ENCODE measurements around the gene ANKMY1. TPM values are rescaled to one million over a fixed set of nuclear protein-coding genes. Genes with fewer than 3 reads are reported as not detected.

Gene ANKMY1
- total and polyA plus RNA-seq, 3 donors from 2014 or later = 57.3 to 92.5 (median 75.7) TPM

GRCh38 chr2:240569523-240569997, 11.8 kb upstream of the ANKMY1 start:
- Histone ChIP-seq H3K36me3 (ENCODE audit: low read depth, missing control alignments) (no peaks in the 10 kb centered on the region), H3K9me3 (no peaks in the 10 kb centered on the region), H3K4me3 (peak overlapping the region; percentile 63 to 70), H3K27me3 (no peaks in the 10 kb centered on the region), H3K27ac (no peak overlapping the region), H3K4me1 (peaks cover 35% of the 10 kb centered on the region)
- 55 to 69% methylated on average over 8 to 9 of the region's 9 CpGs for WGBS, 2 donors
- intact Hi-C loops (cut with DNase I; ENCODE audit: low total_unique reads) = no loop called here
- DNase-seq = no peak
- TF ChIP-seq CTCF (IDR thresholded peaks at IDR 0.05) = no peak
- TF ChIP-seq POLR2A (IDR thresholded peaks at IDR 0.05) = no peak

GRCh38 chr2:240568678-240569522, 11.1 kb upstream of the ANKMY1 start:
- TF ChIP-seq CTCF (IDR thresholded peaks at IDR 0.05) (no peak), POLR2A (IDR thresholded peaks at IDR 0.05) (no peak)
- intact Hi-C loops (cut with DNase I; ENCODE audit: low total_unique reads) = no loop called here
- peak overlapping the region; percentile 63 to 70 for H3K4me3 ChIP-seq
- H3K27ac ChIP-seq = peak overlapping the region; percentile 59 to 79
- peaks cover 39% of the 10 kb centered on the region for H3K4me1 ChIP-seq
- peak; percentile 66 for DNase-seq
- no peaks in the 10 kb centered on the region for H3K9me3 ChIP-seq
- no peaks in the 10 kb centered on the region for H3K36me3 ChIP-seq (ENCODE audit: low read depth, missing control alignments)
- 3% methylated on average over 50 of the region's 93 CpGs; no CpG with 5 or more reads in 1 of the 2 donors for WGBS, 2 donors
- H3K27me3 ChIP-seq = no peaks in the 10 kb centered on the region

- DNase-seq = peak; percentile 35
- no peaks in the 10 kb centered on the region for H3K27me3 ChIP-seq
- H3K4me1 ChIP-seq = peaks cover 39% of the 10 kb centered on the region
- H3K9me3 ChIP-seq = no peaks in the 10 kb centered on the region
- H3K27ac ChIP-seq = peak within 1 kb of the TSS; percentile 59 to 85
- peak within 1 kb of the TSS; percentile 63 to 70 for H3K4me3 ChIP-seq
- 0% methylated on average over 16 to 81 of the region's 106 CpGs for WGBS, 2 donors
- no peaks in the 10 kb centered on the region for H3K36me3 ChIP-seq (ENCODE audit: low read depth, missing control alignments)
- no peak for TF ChIP-seq POLR2A (IDR thresholded peaks at IDR 0.05)
- TF ChIP-seq CTCF (IDR thresholded peaks at IDR 0.05) = no peak
- intact Hi-C loops (cut with DNase I; ENCODE audit: low total_unique reads) = no loop called here
These were observed 10.3 kb upstream of the ANKMY1 start, which contains the start of gene RNPEPL1 for GRCh38 chr2:240567872-240568677. Gene RNPEPL1, plus strand, starts transcription at chr2:240568484. Its CDS starts 103 bp downstream, at chr2:240568587.

GRCh38 chr2:240567137-240567871, 9.5 kb upstream of the ANKMY1 start:
- H3K4me1 ChIP-seq = peaks cover 39% of the 10 kb centered on the region
- DNase-seq = peak; percentile 12
- H3K4me3 ChIP-seq = peak overlapping the region; percentile 53 to 57
- 32 to 34% methylated on average over 14 to 26 of the region's 26 CpGs for WGBS, 2 donors
- no peaks in the 10 kb centered on the region for H3K36me3 ChIP-seq (ENCODE audit: low read depth, missing control alignments)
- H3K27me3 ChIP-seq = no peaks in the 10 kb centered on the region
- TF ChIP-seq CTCF (IDR thresholded peaks at IDR 0.05) (no peak), POLR2A (IDR thresholded peaks at IDR 0.05) (no peak)
- peak overlapping the region; percentile 59 to 85 for H3K27ac ChIP-seq
- H3K9me3 ChIP-seq = no peaks in the 10 kb centered on the region
- intact Hi-C loops (cut with DNase I; ENCODE audit: low total_unique reads) = no loop called here

Data from testis (tissue), 3 donors.